Left ventricle myocardium inferior (tissue), 1 donor: Measurements from ENCODE around the gene USP20. TPM values are rescaled to one million over a fixed set of nuclear protein-coding genes. Genes with fewer than 3 reads are reported as not detected.
A peak's percentile ranks its signal among the peaks of the same experiment; 100 is the strongest.

Source experiments
- DNase-seq: peaks from one replicate; pipeline ENCODE4 v3.0.0-alpha.2; 2020
- H3K27ac ChIP-seq: fragments of 200-600 bp; replicated peaks from 2 replicates; pipeline ENCODE4 v1.8.0; 2021
- H3K27me3 ChIP-seq: fragments of 200-600 bp; 2 replicates; pipeline ENCODE4 v1.8.0; 2021; ENCODE audit warnings: low read depth
- H3K36me3 ChIP-seq: fragments of 200-600 bp; 2 replicates; pipeline ENCODE4 v1.8.0; 2021
- H3K4me1 ChIP-seq: fragments of 200-600 bp; 2 replicates; pipeline ENCODE4 v1.8.0; 2021
- H3K4me3 ChIP-seq: fragments of 200-600 bp; 2 replicates; pipeline ENCODE4 v1.8.0; 2021; ENCODE audit warnings: mild to moderate bottlenecking, moderate library complexity
- H3K9me3 ChIP-seq: fragments of 200-600 bp; replicated peaks from 2 replicates; pipeline ENCODE4 v1.8.0; 2021
- CTCF ChIP-seq: fragments of 200-600 bp; IDR thresholded peaks from 2 replicates; pipeline ENCODE4 v1.8.0; 2021; ENCODE audit warnings: antibody characterized with exemption, mild to moderate bottlenecking, borderline replicate concordance
- intact Hi-C: fragments of 100-400 bp; cut with micrococcal nuclease; formaldehyde crosslinking; loops from one replicate; pipeline ENCODE4 v1.11.0; 2022
- total RNA-seq: library from RNA; stranded (reverse); fragmentation: NEBNext Ultra II Directional; extraction: Animal tissue kit (Norgen Biotek cat#: 25700); gene quantifications from one replicate; pipeline ENCODE4 v1.2.1, GENCODE V29; 2021
- donor health status: DM: no; HTN: yes; CAD: no; lungs with severe emphysema.

USP20 gene
- total RNA-seq, 1 donor from 2014 or later = 13.2 TPM

- H3K27me3 ChIP-seq = no peaks in the 10 kb centered on the region
- H3K4me3 ChIP-seq = no peak overlapping the region
- peak overlapping the region; percentile 17 for H3K27ac ChIP-seq
- peaks cover 66% of the 10 kb centered on the region for H3K36me3 ChIP-seq
- no peak for DNase-seq
- H3K9me3 ChIP-seq = no peaks in the 10 kb centered on the region
- no peak for TF ChIP-seq CTCF
- H3K4me1 ChIP-seq = peaks cover 6% of the 10 kb centered on the region
- intact Hi-C loops = no loop called here
Observed at GRCh38 chr9:129828969-129829368, 6.3 kb upstream of the USP20 start.

DNA sequence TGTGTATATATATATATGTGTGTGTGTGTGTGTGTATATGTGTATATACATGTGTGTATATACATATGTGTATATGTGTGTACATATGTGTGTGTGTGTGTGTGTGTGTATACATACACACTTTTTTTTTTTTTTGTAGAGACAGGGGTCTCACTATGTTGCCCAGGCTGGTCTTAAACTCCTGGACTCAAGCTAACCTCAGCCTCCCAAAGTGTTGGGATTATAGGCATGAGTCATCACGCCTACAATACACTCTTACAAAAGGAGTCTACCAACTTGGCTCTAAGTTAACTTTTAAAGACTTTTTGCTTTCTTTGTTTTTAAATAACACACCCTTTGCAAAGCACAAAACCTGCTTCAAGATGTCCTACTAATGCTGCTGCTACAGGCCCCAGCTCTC is 2.3 kb upstream of the USP20 start:
- no peak for TF ChIP-seq CTCF
- Histone ChIP-seq H3K4me1 (peaks cover 36% of the 10 kb centered on the region), H3K27ac (no peak overlapping the region), H3K27me3 (no peaks in the 10 kb centered on the region), H3K9me3 (no peaks in the 10 kb centered on the region), H3K4me3 (no peak overlapping the region), H3K36me3 (peaks cover 54% of the 10 kb centered on the region)
- no peak for DNase-seq
- intact Hi-C loops = no loop called here

GRCh38 chr9:129834489-129835127 is 650 bp upstream of the USP20 start:
- no peaks in the 10 kb centered on the region for H3K9me3 ChIP-seq
- peaks cover 38% of the 10 kb centered on the region for H3K36me3 ChIP-seq
- intact Hi-C loops = no loop called here
- H3K27ac ChIP-seq = peak overlapping the region; percentile 80
- H3K4me1 ChIP-seq = peaks cover 37% of the 10 kb centered on the region
- DNase-seq = no peak
- H3K4me3 ChIP-seq = peak overlapping the region; percentile 83
- H3K27me3 ChIP-seq = no peaks in the 10 kb centered on the region
- TF ChIP-seq CTCF = no peak

DNA sequence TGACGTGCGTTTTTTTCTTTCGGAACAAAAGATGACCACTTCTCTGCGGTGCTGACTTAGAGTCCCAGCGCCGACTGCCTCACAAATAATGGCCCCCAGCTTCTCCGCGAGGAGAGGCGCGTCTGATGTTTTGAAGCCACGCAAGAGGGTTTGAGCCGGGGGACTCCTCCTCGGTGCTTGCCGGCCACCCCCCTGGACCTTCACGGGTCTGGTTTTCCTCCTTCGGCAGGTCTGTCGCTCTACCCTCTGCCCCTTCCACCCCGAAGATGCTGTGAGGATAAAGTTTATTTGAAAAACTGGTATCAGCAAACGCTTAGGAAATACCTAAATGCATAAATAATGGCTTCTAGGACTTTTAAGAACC is 584 bp downstream of the USP20 start:
- peaks cover 40% of the 10 kb centered on the region for H3K4me1 ChIP-seq
- no peak for DNase-seq

GRCh38 chr9:129836311-129837007 is 1.2 kb downstream of the USP20 start:
- no peaks in the 10 kb centered on the region for H3K9me3 ChIP-seq
- intact Hi-C loops = no loop called here

More for the DNA sequence above, 584 bp downstream of the USP20 start:
- H3K9me3 ChIP-seq = no peaks in the 10 kb centered on the region
- intact Hi-C loops = no loop called here
- H3K27ac ChIP-seq = peak overlapping the region; percentile 80
- H3K4me3 ChIP-seq = peak overlapping the region; percentile 83
- H3K27me3 ChIP-seq = no peaks in the 10 kb centered on the region
- no peak for TF ChIP-seq CTCF
- peaks cover 26% of the 10 kb centered on the region for H3K36me3 ChIP-seq

More at GRCh38 chr9:129836311-129837007, 1.2 kb downstream of the USP20 start:
- no peak for TF ChIP-seq CTCF
- H3K36me3 ChIP-seq = peaks cover 20% of the 10 kb centered on the region
- H3K4me1 ChIP-seq = peaks cover 40% of the 10 kb centered on the region
- no peak overlapping the region for H3K27ac ChIP-seq
- peak overlapping the region; percentile 83 for H3K4me3 ChIP-seq
- H3K27me3 ChIP-seq = no peaks in the 10 kb centered on the region
- no peak for DNase-seq
